ENCODE measurements around the gene CREBRF. TPM values are rescaled to one million over a fixed set of nuclear protein-coding genes. Genes with fewer than 3 reads are reported as not detected.

The CREBRF gene
- total and polyA plus RNA-seq, 2 of the 8 experiments (the other 6 are each of a cell fraction or from before 2014, with no cell fraction given), result 1.2 to 4.7 TPM

GRCh38 chr5:173075970-173076369, 19.8 kb downstream of the CREBRF start:
- H3K23ac ChIP-seq (ENCODE audit: insufficient read length), result no peak overlapping the region
- no peak overlapping the region for H2AK5ac ChIP-seq (ENCODE audit: low read depth, low read length)
- DNase-seq (ENCODE audit: low read depth in 1 of 2, low spot score in 2 of 2) (no peak), FAIRE-seq (no peak)
- ChIA-PET POLR2A (ENCODE audit: partially characterized antibody) (no interaction called here), CTCF (ENCODE audit: partially characterized antibody) (no interaction called here)
- no peak overlapping the region for H3K4me3 ChIP-seq (ENCODE audit: extremely low read depth in 1 of 4, insufficient read depth in 2 of 4, low read depth in 3 of 4, low read length in 4 of 4)
- H3K4me2 ChIP-seq (ENCODE audit: insufficient read depth in 1 of 2, low read depth in 2 of 2, low read length in 2 of 2), result no peak overlapping the region
- H2AFZ ChIP-seq (ENCODE audit: low read length), result no peak overlapping the region
- no peak overlapping the region for H3K4ac ChIP-seq (replicated peaks; ENCODE audit: insufficient read length, low read depth, low read length)
- no peaks in the 10 kb centered on the region; a peak in 1 of 4 replicates for H3K9me3 ChIP-seq (ENCODE audit: insufficient read depth in 2 of 2, low read depth in 1 of 2, low read length in 1 of 2)
- no peak overlapping the region for H3K18ac ChIP-seq (ENCODE audit: extremely low read depth, low read length)
- no peak overlapping the region for H2BK5ac ChIP-seq (ENCODE audit: low read depth, low read length)
- peaks cover 0 to 3% of the 10 kb centered on the region in 2 experiments for H4K20me1 ChIP-seq (replicated peaks in 1 of 2; ENCODE audit: control insufficient read depth in 1 of 2, insufficient read depth in 2 of 2, low read length in 2 of 2)
- H3K36me3 ChIP-seq (ENCODE audit: control insufficient read depth in 2 of 4, insufficient read depth in 4 of 4, low read length in 3 of 4), result no peaks in the 10 kb centered on the region
- no peak overlapping the region for H2BK120ac ChIP-seq (replicated peaks; ENCODE audit: low read depth, low read length)
- H3K9ac ChIP-seq (replicated peaks in 1 of 4; ENCODE audit: extremely low read depth in 1 of 4, low read depth in 3 of 4, low read length in 3 of 4), result no peak overlapping the region
- no peak overlapping the region for H2BK20ac ChIP-seq (ENCODE audit: low read length)
- no peaks in the 10 kb centered on the region for H3K79me1 ChIP-seq (ENCODE audit: low read depth, low read length)
- no peaks in the 10 kb centered on the region for H3K27me3 ChIP-seq (replicated peaks in 1 of 4; ENCODE audit: control insufficient read depth in 3 of 4, extremely low read depth in 1 of 4, insufficient read depth in 3 of 4, low read length in 3 of 4)
- WGBS, 2 experiments (ENCODE audit: extremely low coverage in 1 of 2, insufficient coverage in 1 of 2, insufficient read length in 1 of 2, insufficient replicate concordance in 2 of 2, low coverage in 1 of 2, low lambda C conversion rate in 2 of 2, missing lambda C conversion rate in 1 of 2), result 86% methylated on average over 5 of the region's 5 CpGs; no CpG with 5 or more reads in 1 of the 2 experiments
- TF ChIP-seq TCF12 (IDR thresholded peaks at IDR 0.05; ENCODE audit: low read depth, low read length), result no peak
- no peak for TF ChIP-seq BCL11A (IDR thresholded peaks at IDR 0.05; ENCODE audit: low read depth in 2 of 2, low read length in 2 of 2)
- TF ChIP-seq NANOG (IDR thresholded peaks at IDR 0.05; ENCODE audit: insufficient read depth, low read depth, low read length, poor library complexity, severe bottlenecking), result no peak
- TF ChIP-seq E2F6 (IDR thresholded peaks at IDR 0.05), result no peak
- no peak for TF ChIP-seq SIRT6 (IDR thresholded peaks at IDR 0.05; ENCODE audit: low read length)
- no peak for TF ChIP-seq JUN (IDR thresholded peaks at IDR 0.05; ENCODE audit: low read depth, low read length)
- TF ChIP-seq GTF2F1 (IDR thresholded peaks at IDR 0.05; ENCODE audit: borderline replicate concordance, low read depth, low read length), result no peak
- no peak for TF ChIP-seq MAX (IDR thresholded peaks at IDR 0.05)
- TF ChIP-seq KDM5A (IDR thresholded peaks at IDR 0.05; ENCODE audit: low read length), result no peak
- no peak overlapping the region for H2BK12ac ChIP-seq (ENCODE audit: low read depth, low read length)
- no peaks in the 10 kb centered on the region; the same call in 1 of the 2 replicates for H3K23me2 ChIP-seq (ENCODE audit: low read depth, low read length)
- H4K91ac ChIP-seq (replicated peaks; ENCODE audit: insufficient read length, low read length), result no peak overlapping the region
- no peak overlapping the region for H3K56ac ChIP-seq (replicated peaks; ENCODE audit: insufficient read length, low read depth, low read length)
- H4K5ac ChIP-seq (ENCODE audit: insufficient read length, low read depth, low read length), result no peak overlapping the region
- H3K27ac ChIP-seq (ENCODE audit: low read depth, low read length), result no peak overlapping the region
- no peaks in the 10 kb centered on the region for H3K79me2 ChIP-seq (ENCODE audit: control insufficient read depth in 1 of 2, insufficient read depth in 2 of 2, low read length in 2 of 2)
- no peak overlapping the region for H3K14ac ChIP-seq (ENCODE audit: insufficient read length)
- no peaks in the 10 kb centered on the region for H3K4me1 ChIP-seq (replicated peaks in 1 of 4; ENCODE audit: control insufficient read depth in 3 of 4, insufficient read depth in 4 of 4, low read length in 3 of 4)
- H4K8ac ChIP-seq (ENCODE audit: extremely low read depth, insufficient read depth, low read length), result no peak overlapping the region
- H2BK15ac ChIP-seq (ENCODE audit: low read length), result no peak overlapping the region

Data from H1 (cell line).